ENCODE results near the gene DNASE2B.

The DNASE2B gene

GRCh38 chr1:84398175-84399155, at the start of gene DNASE2B:
DNASE2B (plus strand) TSS chr1:84398484; CDS start chr1:84398565, 81 bp downstream.
- DNase-seq (ENCODE audit: low read depth in 2 of 2) = no peak

GRCh38 chr1:84348759-84349158, 49.5 kb upstream of the DNASE2B start:
- no peak for DNase-seq (ENCODE audit: low read depth in 2 of 2)

- DNase-seq (ENCODE audit: low read depth in 2 of 2) = no peak
Observed at GRCh38 chr1:84350104-84350503, 48.2 kb upstream of the DNASE2B start.

GRCh38 chr1:84350550-84350949, 47.7 kb upstream of the DNASE2B start:
- DNase-seq (ENCODE audit: low read depth in 2 of 2) = no peak

GRCh38 chr1:84352298-84353106, 45.8 kb upstream of the DNASE2B start:
- DNase-seq (ENCODE audit: low read depth in 2 of 2) = no peak

GRCh38 chr1:84353695-84354094, 44.6 kb upstream of the DNASE2B start:
- no peak for DNase-seq (ENCODE audit: low read depth in 2 of 2)

GRCh38 chr1:84355556-84355955, 42.7 kb upstream of the DNASE2B start:
- DNase-seq (ENCODE audit: low read depth in 2 of 2) = no peak

- DNase-seq (ENCODE audit: low read depth in 2 of 2) = no peak
Observed at GRCh38 chr1:84356881-84357280, 41.4 kb upstream of the DNASE2B start.

- DNase-seq (ENCODE audit: low read depth in 2 of 2) = no peak
Observed at GRCh38 chr1:84358695-84359094, 39.6 kb upstream of the DNASE2B start.

GRCh38 chr1:84360316-84360715, 38.0 kb upstream of the DNASE2B start:
- no peak for DNase-seq (ENCODE audit: low read depth in 2 of 2)

GRCh38 chr1:84361796-84362195, 36.5 kb upstream of the DNASE2B start:
- no peak for DNase-seq (ENCODE audit: low read depth in 2 of 2)

GRCh38 chr1:84363019-84363418, 35.3 kb upstream of the DNASE2B start:
- DNase-seq (ENCODE audit: low read depth in 2 of 2) = no peak

- DNase-seq (ENCODE audit: low read depth in 2 of 2) = no peak
Observed at GRCh38 chr1:84363622-84364021, 34.7 kb upstream of the DNASE2B start.

GRCh38 chr1:84365225-84366221, 32.8 kb upstream of the DNASE2B start:
- no peak for DNase-seq (ENCODE audit: low read depth in 2 of 2)

GRCh38 chr1:84366786-84367185, 31.5 kb upstream of the DNASE2B start:
- DNase-seq (ENCODE audit: low read depth in 2 of 2) = no peak

- DNase-seq (ENCODE audit: low read depth in 2 of 2) = no peak
Observed at GRCh38 chr1:84367219-84367618, 31.1 kb upstream of the DNASE2B start.

- no peak for DNase-seq (ENCODE audit: low read depth in 2 of 2)
Observed at GRCh38 chr1:84368441-84368840, 29.8 kb upstream of the DNASE2B start.

GRCh38 chr1:84370266-84370665, 28.0 kb upstream of the DNASE2B start:
- no peak for DNase-seq (ENCODE audit: low read depth in 2 of 2)

GRCh38 chr1:84370831-84371394, 27.4 kb upstream of the DNASE2B start:
- no peak for DNase-seq (ENCODE audit: low read depth in 2 of 2)

- DNase-seq (ENCODE audit: low read depth in 2 of 2) = no peak
Observed at GRCh38 chr1:84373436-84374141, 24.7 kb upstream of the DNASE2B start.

Measured in stimulated activated CD8-positive, alpha-beta memory T cell treated with anti-CD3 and anti-CD28 coated beads, Interleukin-2, amount 100 ng/mL, for 1 hour (primary cell).